Measurements from ENCODE around the gene TNS3. TPM values are rescaled to one million over a fixed set of nuclear protein-coding genes. Genes with fewer than 3 reads are reported as not detected.

The TNS3 gene
- total RNA-seq, 1 experiment from 2014 or later = 9.5 TPM

DNA sequence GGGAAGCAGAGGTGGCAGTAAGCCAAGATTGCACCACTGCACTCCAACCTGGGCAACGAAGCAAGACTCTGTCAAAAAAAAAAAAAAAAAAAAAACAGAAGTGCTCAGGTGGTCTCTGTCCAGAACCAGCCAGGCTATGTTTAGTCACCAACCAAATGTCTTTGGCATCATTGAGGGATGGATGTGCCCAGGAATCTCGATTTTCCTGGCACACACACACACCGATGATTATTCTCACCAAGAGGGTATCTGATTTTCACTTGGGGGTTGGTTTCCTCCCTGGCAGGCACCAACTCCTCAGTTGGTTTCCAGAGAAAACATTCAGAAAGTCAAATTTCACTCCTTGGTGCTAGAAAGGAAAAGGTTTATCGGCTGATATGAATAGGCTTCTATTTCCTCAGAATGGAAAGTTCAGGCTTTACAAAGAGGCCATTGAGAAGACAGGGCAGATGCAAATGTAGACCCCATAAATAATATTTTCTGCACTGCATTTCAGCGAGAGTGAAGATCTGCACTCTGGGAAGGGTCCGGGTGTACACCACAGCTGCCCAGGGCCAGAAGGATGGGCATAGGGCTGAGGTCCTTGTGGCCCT is 154.8 kb downstream of the TNS3 start:
- Histone ChIP-seq H2BK12ac (ENCODE audit: insufficient read length, low read depth, low read length) (no peak overlapping the region), H2AFZ (ENCODE audit: low read length) (no peak overlapping the region), H4K20me1 (ENCODE audit: control insufficient read depth, insufficient read depth, insufficient read length) (no peaks in the 10 kb centered on the region), H3K27me3 (ENCODE audit: insufficient read depth, low read length) (no peaks in the 10 kb centered on the region), H3K4me1 (ENCODE audit: insufficient read depth, low read length) (no peaks in the 10 kb centered on the region), H2AK5ac (ENCODE audit: insufficient read length, low read length) (no peak overlapping the region), H3T11ph (ENCODE audit: low read length) (no peak overlapping the region), H3K4me2 (ENCODE audit: insufficient read depth, insufficient read length, low read length) (no peak overlapping the region), H3K79me1 (ENCODE audit: insufficient read depth, low read depth, low read length, poor library complexity, severe bottlenecking) (no peaks in the 10 kb centered on the region), H3K9ac (ENCODE audit: extremely low read depth, insufficient read length, low read length) (no peak overlapping the region), H4K5ac (ENCODE audit: insufficient read length, low read depth, low read length) (no peak overlapping the region), H3K23ac (ENCODE audit: insufficient read length, low read depth, low read length) (no peak overlapping the region), H3K56ac (ENCODE audit: insufficient read length, low read depth, low read length) (no peak overlapping the region), H3K14ac (ENCODE audit: insufficient read depth, low read length) (no peak overlapping the region; the same call in 1 of the 2 replicates), H3K4ac (ENCODE audit: low read depth, low read length) (no peak overlapping the region), H3K18ac (ENCODE audit: insufficient read length, low read depth, low read length) (no peak overlapping the region), H2BK20ac (ENCODE audit: low read depth, low read length, poor library complexity, severe bottlenecking) (no peak overlapping the region), H3K27ac (ENCODE audit: insufficient read length, low read depth, low read length) (no peak overlapping the region), H3K23me2 (ENCODE audit: insufficient read length, low read depth, low read length, poor library complexity, severe bottlenecking) (no peaks in the 10 kb centered on the region), H2BK15ac (ENCODE audit: low read depth, low read length) (no peak overlapping the region), H3K79me2 (ENCODE audit: insufficient read depth, low read length) (no peaks in the 10 kb centered on the region), H2BK120ac (ENCODE audit: low read depth, low read length, poor library complexity, severe bottlenecking) (no peak overlapping the region), H4K8ac (replicated peaks; ENCODE audit: insufficient read length, low read depth, low read length) (no peak overlapping the region), H4K91ac (ENCODE audit: insufficient read length, low read depth, low read length) (no peak overlapping the region), H2BK5ac (ENCODE audit: insufficient read length, low read length) (no peak overlapping the region), H3K9me3 (ENCODE audit: control insufficient read depth, low read depth, low read length) (no peaks in the 10 kb centered on the region)
- peaks cover 0 to 2% (median 0%) of the 10 kb centered on the region in 3 experiments; a peak in 2 of 7 replicates for H3K36me3 Mint-ChIP-seq (ENCODE audit: insufficient read depth in 1 of 3, low read depth in 3 of 3)
- no peak overlapping the region for H3K4me3 Mint-ChIP-seq
- no CpG with 5 or more reads among the region's 6 CpGs for WGBS (ENCODE audit: extremely low coverage, insufficient read length, low lambda C conversion rate)
- H3K27me3 Mint-ChIP-seq (ENCODE audit: low read depth) = no peaks in the 10 kb centered on the region
- DNase-seq = no peak
- TF ChIP-seq, protein P1, sequence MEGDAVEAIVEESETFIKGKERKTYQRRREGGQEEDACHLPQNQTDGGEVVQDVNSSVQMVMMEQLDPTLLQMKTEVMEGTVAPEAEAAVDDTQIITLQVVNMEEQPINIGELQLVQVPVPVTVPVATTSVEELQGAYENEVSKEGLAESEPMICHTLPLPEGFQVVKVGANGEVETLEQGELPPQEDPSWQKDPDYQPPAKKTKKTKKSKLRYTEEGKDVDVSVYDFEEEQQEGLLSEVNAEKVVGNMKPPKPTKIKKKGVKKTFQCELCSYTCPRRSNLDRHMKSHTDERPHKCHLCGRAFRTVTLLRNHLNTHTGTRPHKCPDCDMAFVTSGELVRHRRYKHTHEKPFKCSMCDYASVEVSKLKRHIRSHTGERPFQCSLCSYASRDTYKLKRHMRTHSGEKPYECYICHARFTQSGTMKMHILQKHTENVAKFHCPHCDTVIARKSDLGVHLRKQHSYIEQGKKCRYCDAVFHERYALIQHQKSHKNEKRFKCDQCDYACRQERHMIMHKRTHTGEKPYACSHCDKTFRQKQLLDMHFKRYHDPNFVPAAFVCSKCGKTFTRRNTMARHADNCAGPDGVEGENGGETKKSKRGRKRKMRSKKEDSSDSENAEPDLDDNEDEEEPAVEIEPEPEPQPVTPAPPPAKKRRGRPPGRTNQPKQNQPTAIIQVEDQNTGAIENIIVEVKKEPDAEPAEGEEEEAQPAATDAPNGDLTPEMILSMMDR (conservative IDR thresholded peaks at IDR 0.05) = no peak
- H3K27ac Mint-ChIP-seq = no peak overlapping the region
- H3K9me3 Mint-ChIP-seq = no peaks in the 10 kb centered on the region
- H3K4me1 Mint-ChIP-seq = no peaks in the 10 kb centered on the region
